SH-SY5Y (cell line): ENCODE measurements around the gene ICA1L.

Source experiments
- GATA2 ChIP-seq: IDR thresholded peaks from 2 replicates; pipeline ENCODE4 v1.6.1; 2011; ENCODE audit warnings: mild to moderate bottlenecking, low read depth, low read length
- GATA3 ChIP-seq: IDR thresholded peaks from 2 replicates; pipeline ENCODE4 v1.6.1; 2011; ENCODE audit warnings: low read depth, mild to moderate bottlenecking, low read length, moderate library complexity

- TF ChIP-seq GATA3 (no peak), GATA2 (no peak)
Measured at GRCh38 chr2:202762556-202762955, 109.0 kb downstream of the ICA1L start.
